GM12878 (cell line): ENCODE data around the gene NSUN7. TPM values are rescaled to one million over a fixed set of nuclear protein-coding genes. Genes with fewer than 3 reads are reported as not detected.

ENCODE experiments used
- ATAC-seq: fragments of 200-7000 bp; cut with Tn5 transposase; 3 replicates; pipeline ENCODE4 v1.9.1; 2020; ENCODE audit warnings: mild to moderate bottlenecking, moderate library complexity
- BruUV-seq: library from RNA; stranded (reverse); fragments of 400-500 nt; replicated peaks from 2 replicates; lab custom pipeline; 2021; lab: Mats Ljungman, UMichigan
- CTCF ChIA-PET: fragments of 300-600 bp; sonication (Branson Sonifier 250); formaldehyde crosslinking; extraction: SDS; loops from one replicate; lab custom pipeline; 2021; ENCODE audit warnings: inconsistent platforms; lab: Yijun Ruan, JAX
- POLR2A ChIA-PET: fragments of 350-600 bp; formaldehyde crosslinking; extraction: SDS; loops from one replicate; lab custom pipeline; 2021; ENCODE audit warnings: inconsistent platforms; lab: Charles Lee
- RAD21 ChIA-PET: fragments of 300-600 bp; sonication (Branson Sonifier 250); formaldehyde crosslinking; loops from one replicate; lab custom pipeline; 2023; ENCODE audit warnings: antibody characterized with exemption; ENCODE audit not compliant: unreplicated experiment; lab: Charles Lee
- SMC1A ChIA-PET: fragments of 300-600 bp; sonication (Branson Sonifier 250); formaldehyde crosslinking; loops from one replicate; lab custom pipeline; 2023; ENCODE audit not compliant: unreplicated experiment, uncharacterized antibody; lab: Charles Lee
- DNase-seq: peaks from one replicate; pipeline ENCODE4 v3.0.0-alpha.2; 2011; ENCODE audit warnings: low read depth, low spot score
- FAIRE-seq: peaks from 3 replicates; lab custom pipeline; 2011; peaks lifted over from hg19 to GRCh38; lab: Jason Lieb, UNC
- H2AFZ ChIP-seq: 2 replicates; pipeline ENCODE4 v1.6.0; 2011; ENCODE audit warnings: low read depth, low read length, control low read depth; ENCODE audit not compliant: control insufficient read depth
- H3K27ac ChIP-seq: 2 replicates; pipeline ENCODE4 v1.5.1; 2011; ENCODE audit warnings: control low read depth; ENCODE audit not compliant: control insufficient read depth, insufficient read depth
- H3K27me3 ChIP-seq, 2 experiments: replicated peaks in 1 of 2; 2 replicates each; pipeline versions ENCODE4 v1.6.0 to v1.6.1; 2011; ENCODE audit warnings: low read length in 1 of 2; ENCODE audit not compliant: control insufficient read depth in 2 of 2, insufficient read depth in 2 of 2
- H3K36me3 ChIP-seq, 2 experiments: 2 replicates each; pipeline ENCODE4 v1.5.1; 2011; ENCODE audit warnings: low read length in 1 of 2; ENCODE audit not compliant: control insufficient read depth in 2 of 2, insufficient read depth in 2 of 2
- H3K4me1 ChIP-seq: 2 replicates; pipeline ENCODE4 v1.6.1; 2011; ENCODE audit warnings: mild to moderate bottlenecking, low read length, moderate library complexity, mixed read lengths; ENCODE audit not compliant: control insufficient read depth, insufficient read depth
- H3K4me2 ChIP-seq: 2 replicates; pipeline ENCODE4 v1.6.0; 2011; ENCODE audit warnings: control low read depth; ENCODE audit not compliant: control insufficient read depth, insufficient read depth
- H3K4me3 ChIP-seq: fragments of 200-600 bp; sonication (generic); 2 replicates; pipeline ENCODE4 v1.5.1; 2016
- H3K79me2 ChIP-seq: 2 replicates; pipeline ENCODE4 v1.6.0; 2011; ENCODE audit warnings: low read length; ENCODE audit not compliant: control insufficient read depth, insufficient read depth
- H3K9ac ChIP-seq: 2 replicates; pipeline ENCODE4 v1.8.0; 2011; ENCODE audit warnings: low read length, control low read depth, mixed read lengths; ENCODE audit not compliant: control insufficient read depth, insufficient read depth
- H3K9me3 ChIP-seq: replicated peaks from 3 replicates; pipeline ENCODE4 v1.5.1; 2011; ENCODE audit warnings: mild to moderate bottlenecking, low read length; ENCODE audit not compliant: control insufficient read depth, insufficient read depth
- H4K20me1 ChIP-seq: 2 replicates; pipeline ENCODE4 v1.6.0; 2011; ENCODE audit not compliant: control insufficient read depth, insufficient read depth
- CHD1 ChIP-seq: IDR thresholded peaks from 2 replicates; pipeline ENCODE4 v1.6.1; 2012; ENCODE audit warnings: low read depth, low read length, improper control_type of control experiment
- IKZF2 ChIP-seq, 2 experiments: fragments of 450-650 bp; IDR thresholded peaks; 2 replicates each; pipeline ENCODE4 v1.6.1; 2017; ENCODE audit warnings: mild to moderate bottlenecking in 2 of 2, moderate library complexity in 2 of 2
- MTA2 ChIP-seq: fragments of 450-650 bp; IDR thresholded peaks from 2 replicates; pipeline ENCODE4 v1.6.1; 2016; ENCODE audit warnings: low read depth, mild to moderate bottlenecking, moderate library complexity
- RUNX3 ChIP-seq: IDR thresholded peaks from 2 replicates; pipeline ENCODE4 v1.6.1; 2012; ENCODE audit warnings: low read length, inconsistent platforms
- WGBS: methylation state at CpG from one replicate; pipeline ENCODE4 v1.1.6; 2016; ENCODE audit warnings: low lambda C conversion rate; ENCODE audit not compliant: insufficient replicate concordance, insufficient coverage; ENCODE audit errors: missing lambda C conversion rate; 5-methylcytosine and 5-hydroxymethylcytosine counted together
- in situ Hi-C: fragments of 300-500 bp; cut with MboI; formaldehyde crosslinking; loops from 9 replicates; pipeline ENCODE4 v1.14.3; 2018; ENCODE audit warnings: mixed read lengths
- intact Hi-C: fragments of 100-400 bp; cut with micrococcal nuclease; formaldehyde crosslinking; loops from one replicate; pipeline ENCODE4 v1.14.2; 2022; ENCODE audit not compliant: unreplicated experiment
- polyA plus RNA-seq, 11 experiments: library from polyadenylated mRNA; depleted of rRNA in 4 of 11; unstranded in 6 of 11; stranded (reverse) in 5 of 11; fragments of >200 nt; fragmentation: Nextera tagmentation in 4 of 11; fragmentation: Illumina TruSeq in 1 of 11; extraction: Ambion mirVana in 4 of 11; extraction: Trizol in 1 of 11; gene quantifications; 1 replicate in 1 of 11; 2 replicates in 10 of 11; pipeline versions ENCODE4 v1.2.1 to v1.2.3, GENCODE V29; 2011 to 2016; ENCODE audit warnings: inconsistent platforms in 2 of 11, missing spikeins in 2 of 11, low read depth in 1 of 11
- total RNA-seq, 4 experiments: library from RNA; depleted of rRNA in 3 of 4; stranded (reverse); fragments of >200 nt in 3 of 4; fragmentation: Illumina TruSeq in 1 of 4; extraction: Trizol in 1 of 4; gene quantifications; 2 replicates each; pipeline versions ENCODE4 v1.2.1 to v1.2.3, GENCODE V29; 2013 to 2021

Gene NSUN7
- total and polyA plus RNA-seq, 10 of the 15 experiments (the other 5 are each of a cell fraction or from before 2014, with no cell fraction given), result 0.02 to 0.21 (median 0.15) TPM; not detected in 3

DNA sequence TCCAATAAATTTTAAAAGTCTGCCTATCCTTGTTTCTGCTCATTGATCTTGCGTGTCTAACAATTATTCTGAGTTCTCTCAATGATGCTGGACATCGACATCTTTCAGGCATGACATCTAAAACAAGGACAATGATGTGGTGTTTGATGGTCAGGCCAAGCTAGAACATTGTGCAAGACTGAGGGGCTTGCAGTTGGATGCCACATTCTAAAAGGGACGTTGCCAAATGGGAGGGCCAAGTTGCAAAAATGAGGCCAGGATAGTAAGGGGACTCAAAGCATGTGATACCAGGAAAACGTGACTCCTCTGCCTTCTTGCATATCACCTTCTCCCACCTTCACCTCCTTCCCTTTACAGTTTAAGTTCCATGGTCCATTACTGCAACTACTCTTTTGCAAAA is 29.4 kb upstream of the NSUN7 start:
- no peak for TF ChIP-seq RUNX3
- TF ChIP-seq, all 136 proteins: peak for 0
- Histone ChIP-seq H3K79me2 (no peaks in the 10 kb centered on the region), H2AFZ (no peak overlapping the region), H4K20me1 (no peaks in the 10 kb centered on the region), H3K27ac (no peak overlapping the region), H3K36me3 (no peaks in the 10 kb centered on the region), H3K4me3 (no peak overlapping the region), H3K9me3 (no peaks in the 10 kb centered on the region), H3K9ac (no peak overlapping the region), H3K27me3 (no peaks in the 10 kb centered on the region), H3K4me1 (peaks cover 26% of the 10 kb centered on the region), H3K4me2 (no peak overlapping the region)
- in situ Hi-C loops (loop anchor here (5.0 kb wide), 1 partner anchor 163 kb away; no protein-coding TSS in a partner anchor), intact Hi-C loops (loop anchor here (5.0 to 10.0 kb wide), 2 partner anchors 526 to 568 kb away; partner anchors contain the start of gene RHOH)
- FAIRE-seq (no peak), ATAC-seq (no peak), DNase-seq (no peak)
- CTCF ChIA-PET, result interaction anchor here (0.7 to 5.6 kb wide), 23 partner anchors 12 to 567 kb away, joined by 3 to 61 read pairs (median 4); no protein-coding TSS in a partner anchor
- BruUV-seq, result no TSS peak
- SMC1A ChIA-PET, result interaction anchor here (0.6 to 5.7 kb wide), 28 partner anchors 12 to 413 kb away, joined by 3 to 60 read pairs (median 10); partner anchors contain the start of gene RBM47
- RAD21 ChIA-PET, result interaction anchor here (0.9 to 4.4 kb wide), 12 partner anchors 12 to 411 kb away, joined by 3 to 57 read pairs (median 14); partner anchors contain the start of gene RBM47
- WGBS, result 55% methylated on average over 4 of the region's 4 CpGs
- POLR2A ChIA-PET, result interaction anchor here (0.6 to 1.7 kb wide), 4 partner anchors 47 to 411 kb away, joined by 3 to 4 read pairs (median 3); no protein-coding TSS in a partner anchor

DNA sequence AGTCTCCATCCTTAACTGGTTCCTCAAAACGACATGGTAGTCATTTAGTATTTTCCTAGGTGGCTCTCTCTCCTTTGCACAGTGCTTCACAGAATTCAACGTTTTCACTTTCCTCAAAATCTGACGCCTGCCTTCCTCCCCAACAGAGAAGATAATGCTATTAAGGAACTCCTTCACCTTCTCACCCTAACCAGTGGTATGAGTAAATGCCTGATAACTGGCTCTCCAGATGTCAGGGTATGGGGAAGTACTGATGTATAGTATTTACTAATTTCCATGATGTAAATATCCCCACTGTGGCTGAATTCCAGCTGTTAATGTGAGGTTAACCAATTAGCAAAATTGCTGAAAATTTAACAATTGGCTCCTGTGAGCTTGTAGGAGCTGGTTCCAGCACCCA is 28.8 kb upstream of the NSUN7 start:
- no peaks in the 10 kb centered on the region for H3K36me3 ChIP-seq
- intact Hi-C loops (loop anchor here (5.0 to 10.0 kb wide), 2 partner anchors 526 to 569 kb away; partner anchors contain the start of gene RHOH), in situ Hi-C loops (loop anchor here (5.0 kb wide), 1 partner anchor 164 kb away; no protein-coding TSS in a partner anchor)
- no peaks in the 10 kb centered on the region for H4K20me1 ChIP-seq
- H3K79me2 ChIP-seq, result no peaks in the 10 kb centered on the region
- H3K9me3 ChIP-seq, result no peaks in the 10 kb centered on the region
- no peak overlapping the region for H3K27ac ChIP-seq
- H3K4me2 ChIP-seq, result no peak overlapping the region
- WGBS, result 8% methylated on average over 3 of the region's 3 CpGs
- DNase-seq (no peak), ATAC-seq (no peak), FAIRE-seq (no peak)
- no TSS peak for BruUV-seq
- H2AFZ ChIP-seq, result no peak overlapping the region
- no peaks in the 10 kb centered on the region for H3K27me3 ChIP-seq
- ChIA-PET POLR2A (interaction anchor here (0.6 to 1.7 kb wide), 3 partner anchors 92 to 411 kb away, joined by 3 to 4 read pairs (median 3); no protein-coding TSS in a partner anchor), CTCF (interaction anchor here (0.6 to 5.6 kb wide), 11 partner anchors 11 to 404 kb away, joined by 3 to 61 read pairs (median 4); no protein-coding TSS in a partner anchor), RAD21 (interaction anchor here (2.9 to 4.4 kb wide), 2 partner anchors 47 to 395 kb away, joined by 21 to 36 read pairs; no protein-coding TSS in a partner anchor), SMC1A (interaction anchor here (1.0 to 5.7 kb wide), 10 partner anchors 90 to 409 kb away, joined by 3 to 60 read pairs (median 11); partner anchors contain the start of gene RBM47)
- H3K4me3 ChIP-seq, result no peak overlapping the region
- H3K4me1 ChIP-seq, result peaks cover 26% of the 10 kb centered on the region
- peak; percentile 17; the same call in 1 of the 2 replicates for TF ChIP-seq MTA2
- TF ChIP-seq IKZF2 (IDR thresholded peaks at IDR 0.05), result 0 out of 4 replicates have a peak, but pooled peaks of 1 of the 2 experiments have one; percentile 8
- no peak for TF ChIP-seq CHD1
- H3K9ac ChIP-seq, result no peak overlapping the region
